Stimulated activated CD8-positive, alpha-beta memory T cell treated with anti-CD3 and anti-CD28 coated beads, Interleukin-2, amount 100 ng/mL, for 48 hours (primary cell): ENCODE measurements around the gene TOMT.
"Not testable (repeated sequence)": the region's sequence is repeated elsewhere in the genome, so short reads cannot be mapped to it uniquely, and the experiment has no call there.

Experiments
- DNase-seq, 2 donors: peaks; one replicate each; pipeline ENCODE4 v3.0.0-alpha.2; 2020; ENCODE audit warnings: low read depth in 2 of 2

The TOMT gene

DNA sequence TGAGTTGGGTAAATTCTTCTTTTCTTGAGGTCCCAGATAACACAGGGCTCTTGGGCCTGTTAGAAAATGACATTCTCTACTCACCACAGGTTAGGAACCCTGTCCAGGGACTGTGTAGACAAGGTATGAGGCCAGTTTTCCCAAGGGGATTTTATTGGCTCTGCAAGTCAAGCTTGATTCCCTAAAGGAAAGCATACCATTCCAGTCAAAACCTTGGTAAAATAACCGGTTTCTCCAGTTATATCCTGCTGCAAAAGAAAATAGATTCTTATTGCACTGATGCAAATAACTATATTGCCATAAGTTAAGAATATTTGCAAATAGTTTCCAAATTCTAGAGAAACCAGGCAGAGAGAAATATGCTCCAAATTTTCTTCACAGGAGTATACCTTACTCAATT, 20.2 kb downstream of the TOMT start:
- no peak for DNase-seq

GRCh38 chr11:72127923-72128322, 22.2 kb downstream of the TOMT start:
- DNase-seq = no peak

DNA sequence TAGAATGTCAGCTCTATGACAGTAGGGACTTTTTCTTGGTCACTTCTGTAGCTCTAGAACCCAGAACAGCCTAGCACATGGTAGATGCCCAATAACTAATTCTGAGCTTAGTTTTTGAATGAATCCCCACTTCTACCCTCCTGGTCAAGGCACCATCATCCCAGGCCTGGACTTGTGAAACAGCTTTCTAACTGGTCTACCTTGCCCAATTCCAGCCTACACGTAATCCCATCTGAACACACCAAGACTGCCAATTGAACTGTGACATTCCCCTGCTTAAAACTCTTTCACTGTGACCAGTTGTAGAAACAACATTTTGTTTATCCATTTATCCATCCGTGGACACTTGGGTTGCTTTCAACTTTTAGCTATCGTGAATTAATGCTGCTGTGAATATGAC, 23.7 kb downstream of the TOMT start:
- no peak for DNase-seq

DNA sequence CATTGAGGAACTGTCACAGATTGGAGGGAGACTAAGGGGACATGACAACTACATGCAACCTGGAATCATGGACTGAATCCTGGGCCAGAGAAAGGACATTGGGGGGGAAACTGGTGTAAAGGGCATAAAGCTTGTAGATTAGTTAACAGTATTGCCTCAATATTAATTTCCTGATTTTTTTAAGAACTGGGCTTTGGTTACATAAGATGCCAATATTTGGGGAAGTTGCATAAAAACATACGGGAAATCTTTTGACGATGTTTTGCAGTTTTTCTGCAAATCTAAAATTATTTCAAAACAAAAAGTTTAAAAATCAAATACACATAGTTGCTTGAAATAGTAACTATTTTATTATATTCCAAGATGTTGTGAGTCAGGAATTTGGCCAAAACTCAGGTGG, 26.9 kb downstream of the TOMT start:
- no peak for DNase-seq

- not testable (repeated sequence) for DNase-seq
Observed at GRCh38 chr11:72135473-72135872, 29.7 kb downstream of the TOMT start, which contains the start of gene FOLR3. Gene FOLR3, plus strand, starts transcription at chr11:72135725. Its CDS starts 228 bp downstream, at chr11:72135953.

- no peak for DNase-seq
Observed at GRCh38 chr11:72135891-72136683, 30.4 kb downstream of the TOMT start.

DNA sequence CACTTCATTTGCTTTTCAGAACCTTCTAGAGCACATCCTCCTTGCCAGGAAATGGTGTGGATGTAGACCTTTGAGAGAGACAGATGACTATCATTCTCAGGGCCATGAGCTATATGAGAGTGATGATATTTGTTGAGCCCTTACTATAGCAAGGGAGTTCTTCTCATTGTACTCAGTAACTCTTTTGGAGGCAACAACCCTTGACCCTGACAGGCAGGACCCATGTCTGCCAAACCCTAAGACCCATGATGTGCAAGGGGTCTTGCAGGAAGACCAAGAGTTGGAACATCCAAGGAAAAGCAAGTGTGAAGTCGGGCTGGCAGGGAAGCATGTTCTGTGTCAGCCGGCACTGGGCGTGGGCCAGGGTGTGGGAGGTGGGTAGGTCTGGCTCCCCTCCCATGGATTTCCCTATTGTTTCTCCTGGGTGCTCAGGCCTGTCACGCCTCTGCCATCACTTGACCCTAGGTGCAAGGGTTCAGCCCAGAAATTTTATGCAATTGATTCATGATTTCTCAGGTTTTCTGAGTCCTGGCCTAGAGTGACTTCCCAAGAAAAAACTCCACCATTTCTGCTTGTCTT, 31.0 kb downstream of the TOMT start:
- DNase-seq = no peak

DNA sequence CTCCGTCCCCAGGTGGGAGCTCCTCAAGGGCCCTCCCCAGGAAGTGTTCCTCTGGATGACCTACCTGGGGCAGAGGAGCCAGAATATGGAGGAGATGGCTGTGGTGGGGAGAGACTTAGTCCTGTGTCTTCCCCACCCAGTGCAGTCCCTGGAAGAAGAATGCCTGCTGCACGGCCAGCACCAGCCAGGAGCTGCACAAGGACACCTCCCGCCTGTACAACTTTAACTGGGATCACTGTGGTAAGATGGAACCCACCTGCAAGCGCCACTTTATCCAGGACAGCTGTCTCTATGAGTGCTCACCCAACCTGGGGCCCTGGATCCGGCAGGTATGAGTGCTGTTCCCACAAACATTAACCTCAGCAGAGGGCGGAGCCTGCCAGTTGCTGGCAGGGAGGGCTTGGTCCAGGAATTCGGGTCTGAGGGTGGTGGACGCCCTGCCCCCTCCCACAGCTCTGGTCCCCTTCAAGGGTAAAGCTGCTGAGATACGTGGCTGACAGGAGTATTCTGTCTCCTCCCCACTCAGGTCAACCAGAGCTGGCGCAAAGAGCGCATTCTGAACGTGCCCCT, 33.2 kb downstream of the TOMT start:
- no peak for DNase-seq

GRCh38 chr11:72139500-72139899, 33.8 kb downstream of the TOMT start:
- DNase-seq = no peak

DNA sequence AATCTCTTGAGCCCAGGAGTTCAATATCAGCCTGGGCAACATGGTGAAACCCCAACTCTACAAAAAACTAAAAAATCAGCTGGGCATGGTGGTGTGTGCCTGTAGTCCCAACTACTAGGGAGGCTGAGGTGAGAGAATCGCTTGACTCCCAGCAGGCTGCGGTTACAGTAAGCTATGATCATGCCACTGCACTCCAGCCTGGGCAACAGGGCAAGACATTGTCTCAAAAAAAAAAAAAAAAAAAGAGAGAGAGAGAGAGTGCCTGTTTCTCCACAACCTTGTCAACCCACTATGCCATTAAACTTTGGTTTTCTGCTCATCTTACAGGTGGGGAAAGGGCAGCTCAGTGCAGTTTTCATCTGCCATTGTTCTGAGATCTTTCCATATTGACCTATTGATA, 34.9 kb downstream of the TOMT start:
- no peak for DNase-seq

DNA sequence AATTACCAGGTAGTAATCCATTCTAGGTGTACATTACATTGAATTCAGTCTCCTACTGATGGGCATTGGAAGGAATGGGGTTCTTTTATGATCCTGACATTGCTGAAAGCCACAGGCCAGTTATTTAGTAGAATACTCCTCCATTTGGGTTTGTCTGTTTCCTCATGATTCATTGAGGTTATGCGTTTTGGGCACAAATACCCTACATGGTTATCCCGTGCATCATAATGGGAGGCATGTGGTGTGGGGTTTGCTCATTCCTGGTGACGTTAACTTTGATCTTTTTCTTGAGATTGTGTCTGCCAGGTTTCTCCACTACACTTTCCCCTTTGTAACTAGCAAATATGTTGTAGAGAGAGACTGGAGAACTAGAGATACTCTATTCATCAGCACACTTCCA, 35.3 kb downstream of the TOMT start:
- DNase-seq = peak in 1 of 2 donors; percentile 12

DNA sequence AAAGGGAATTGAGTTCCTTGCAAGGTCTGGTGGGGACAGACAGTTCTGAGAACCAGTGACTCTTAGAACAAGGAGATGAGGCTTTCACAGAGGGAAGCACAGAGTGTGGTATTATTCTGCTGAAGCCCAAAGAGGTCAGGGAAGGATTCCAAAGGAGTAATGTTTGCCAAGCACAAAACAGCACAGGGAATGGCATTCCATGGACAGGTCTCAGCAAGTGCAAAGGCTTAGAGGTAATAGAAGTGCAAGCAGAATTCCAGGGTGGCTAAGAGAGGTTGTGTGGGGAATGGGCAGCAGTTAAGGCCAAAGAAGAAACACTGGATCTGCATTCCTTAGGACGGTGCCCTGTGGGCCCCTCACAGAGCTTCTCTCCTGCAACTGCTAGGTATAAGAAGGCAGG, 36.4 kb downstream of the TOMT start:
- DNase-seq = not testable (repeated sequence)

GRCh38 chr11:72142543-72142942, 36.8 kb downstream of the TOMT start:
- not testable (repeated sequence) for DNase-seq

DNA sequence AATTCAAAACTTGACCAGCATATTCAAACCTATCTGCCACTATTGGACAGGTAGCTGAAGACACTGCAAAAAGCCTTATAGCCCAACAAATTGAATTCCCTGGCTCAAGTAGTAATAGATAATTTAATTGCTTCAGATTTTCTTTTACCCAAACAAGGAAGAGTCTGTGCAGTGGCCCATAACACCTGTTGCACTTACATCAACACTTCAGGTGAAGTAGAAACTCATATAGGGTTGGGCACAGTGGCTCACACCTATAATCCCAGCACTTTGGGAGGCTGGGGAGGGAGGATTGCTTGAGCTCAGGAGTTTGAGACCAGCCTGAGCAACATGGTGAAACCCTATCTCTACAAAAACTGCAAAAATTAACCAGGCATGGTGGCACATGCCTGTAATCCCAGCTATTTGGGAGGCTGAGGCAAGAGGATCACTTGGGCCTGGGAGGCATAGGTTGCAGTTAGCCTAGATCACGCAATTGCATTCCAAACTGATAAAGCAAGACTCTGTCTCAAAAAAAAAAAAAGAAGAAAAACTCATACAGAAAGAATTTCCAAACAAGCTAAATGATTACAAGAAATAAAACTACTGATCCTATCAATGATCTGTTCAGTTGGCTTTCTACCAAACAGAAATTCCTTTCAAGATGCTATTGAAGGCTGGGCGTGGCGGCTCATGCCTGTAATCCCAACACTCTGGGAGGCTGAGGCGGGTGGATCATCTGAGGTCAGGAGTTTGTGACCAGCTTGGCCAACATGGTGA, 39.3 kb downstream of the TOMT start:
- DNase-seq = no peak

GRCh38 chr11:72146625-72147024, 40.9 kb downstream of the TOMT start:
- DNase-seq = no peak

GRCh38 chr11:72150882-72151281, 45.2 kb downstream of the TOMT start:
- no peak for DNase-seq

DNA sequence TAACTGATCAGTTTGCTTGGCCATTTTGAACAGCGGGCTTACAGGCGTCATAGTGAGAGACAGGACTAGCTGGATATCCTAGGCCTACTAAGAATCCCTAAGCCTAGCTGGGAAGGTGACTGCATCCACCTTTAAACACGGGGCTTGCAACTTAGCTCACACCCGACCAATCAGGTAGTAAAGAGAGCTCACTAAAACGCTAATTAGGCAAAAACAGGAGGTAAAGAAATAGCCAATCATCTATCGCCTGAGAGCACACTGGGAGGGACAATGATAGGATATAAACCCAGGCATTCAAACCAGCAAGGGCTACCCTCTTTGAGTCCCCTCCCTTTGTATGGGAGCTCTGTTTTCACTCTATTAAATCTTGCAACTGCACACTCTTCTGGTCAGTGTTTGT, 48.1 kb downstream of the TOMT start:
- DNase-seq = not testable (repeated sequence)

DNA sequence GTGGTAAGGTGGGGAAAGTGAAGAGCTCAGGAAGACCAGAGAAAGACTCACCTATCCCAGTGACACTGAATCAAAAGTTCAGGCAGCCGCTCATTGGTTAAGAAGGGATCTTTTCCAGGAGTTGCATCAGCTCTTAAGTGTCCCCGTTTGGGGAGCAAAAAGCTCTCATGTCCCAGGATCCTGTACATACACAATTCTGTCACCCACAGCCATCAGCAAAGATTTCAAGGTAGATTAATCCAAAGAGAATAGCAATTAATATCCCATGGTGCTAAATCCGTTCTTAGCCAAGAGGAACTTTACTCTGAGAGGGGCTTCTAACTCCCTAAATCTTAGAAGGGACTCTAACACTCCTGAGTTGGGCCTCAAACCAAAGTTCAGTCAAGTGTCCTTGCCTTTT, 49.1 kb downstream of the TOMT start:
- DNase-seq = no peak

GRCh38 chr11:72155751-72156150, 50.0 kb downstream of the TOMT start:
- no peak for DNase-seq

GRCh38 chr11:72157131-72157530, 51.4 kb downstream of the TOMT start:
- DNase-seq = no peak
